NCI-H1105 (cell line): Measurements from ENCODE around the gene BIRC3.

Experiments
- DNase-seq: peaks from one replicate; lab custom pipeline; 2025; lab: John Stamatoyannopoulos, UW

The BIRC3 gene

DNA sequence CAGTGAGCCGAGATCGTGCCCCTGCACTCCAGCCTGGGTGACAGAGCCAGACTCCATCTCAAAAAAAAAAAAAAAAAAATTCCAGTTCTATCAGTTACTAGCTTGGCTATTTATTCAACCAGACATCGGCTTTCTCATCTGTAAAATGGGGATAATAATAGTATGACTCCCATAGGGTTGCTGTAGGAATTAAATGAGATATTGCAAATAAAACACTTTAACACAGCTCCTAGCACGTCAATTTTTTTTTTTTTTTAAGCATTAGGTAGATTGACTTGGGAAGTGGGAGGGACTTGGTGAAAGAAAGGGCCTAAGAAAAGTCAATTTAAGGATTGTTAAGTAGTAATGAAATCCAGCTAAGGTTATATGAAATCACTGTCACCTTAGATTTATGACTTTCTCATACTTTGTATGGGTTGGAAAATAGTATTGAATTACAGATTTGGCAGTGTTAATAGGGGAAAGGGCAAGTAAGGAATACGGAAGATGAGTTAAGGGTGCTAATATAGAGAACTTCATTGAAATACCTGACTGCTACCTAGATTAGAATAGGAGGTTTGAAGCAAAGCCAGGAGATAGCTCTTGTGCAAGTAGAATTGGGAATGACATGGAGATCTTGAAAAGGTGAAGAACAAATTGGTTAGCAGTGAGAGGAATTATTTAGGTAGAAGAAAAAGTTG is 58.6 kb downstream of the BIRC3 start:
- no peak for DNase-seq

DNA sequence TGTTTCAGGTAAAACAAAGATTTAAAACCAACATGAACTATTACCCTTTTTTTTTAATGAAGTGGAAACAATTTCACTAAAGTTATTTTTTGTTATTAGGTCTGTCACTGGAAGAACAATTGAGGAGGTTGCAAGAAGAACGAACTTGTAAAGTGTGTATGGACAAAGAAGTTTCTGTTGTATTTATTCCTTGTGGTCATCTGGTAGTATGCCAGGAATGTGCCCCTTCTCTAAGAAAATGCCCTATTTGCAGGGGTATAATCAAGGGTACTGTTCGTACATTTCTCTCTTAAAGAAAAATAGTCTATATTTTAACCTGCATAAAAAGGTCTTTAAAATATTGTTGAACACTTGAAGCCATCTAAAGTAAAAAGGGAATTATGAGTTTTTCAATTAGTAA is 60.6 kb downstream of the BIRC3 start:
- DNase-seq, result no peak

DNA sequence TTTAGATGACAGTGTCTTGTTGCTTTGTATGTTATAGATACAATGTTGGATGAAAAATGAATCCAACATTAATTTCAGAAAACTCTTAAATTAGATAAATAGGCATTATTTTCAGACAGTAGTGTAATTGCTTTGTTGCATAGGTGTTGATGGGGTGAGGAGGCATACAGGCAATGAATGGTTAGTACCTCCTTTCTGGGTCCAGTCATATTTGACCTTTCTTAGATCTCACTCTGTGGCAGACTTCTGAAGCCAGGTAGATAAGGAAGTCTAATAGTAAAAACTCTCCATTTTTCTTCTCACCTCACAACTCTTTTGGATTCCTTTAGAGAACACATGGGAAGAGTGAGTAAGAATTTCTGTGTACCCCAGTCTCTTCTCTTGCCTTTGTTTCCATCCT is 61.5 kb downstream of the BIRC3 start:
- DNase-seq, result no peak

DNA sequence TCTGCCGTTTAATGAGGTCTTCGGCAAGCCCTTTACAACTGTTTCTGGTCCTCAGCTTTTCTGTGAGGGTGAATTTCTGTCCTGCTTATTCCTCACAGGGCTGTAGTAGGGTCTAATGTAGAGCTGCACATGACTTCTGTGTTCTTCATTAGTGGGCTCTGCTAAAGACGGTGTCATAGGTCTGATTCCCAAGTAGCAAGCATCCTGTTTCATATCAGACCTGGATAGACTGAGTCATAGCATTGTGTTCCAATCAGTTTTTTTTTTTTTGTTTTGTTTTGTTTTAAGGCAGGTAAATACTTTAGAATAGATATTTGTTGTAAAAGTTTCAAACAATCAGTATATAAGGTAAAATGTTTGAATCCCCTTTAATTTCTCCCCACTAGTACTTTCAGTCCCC is 65.1 kb downstream of the BIRC3 start:
- no peak for DNase-seq

DNA sequence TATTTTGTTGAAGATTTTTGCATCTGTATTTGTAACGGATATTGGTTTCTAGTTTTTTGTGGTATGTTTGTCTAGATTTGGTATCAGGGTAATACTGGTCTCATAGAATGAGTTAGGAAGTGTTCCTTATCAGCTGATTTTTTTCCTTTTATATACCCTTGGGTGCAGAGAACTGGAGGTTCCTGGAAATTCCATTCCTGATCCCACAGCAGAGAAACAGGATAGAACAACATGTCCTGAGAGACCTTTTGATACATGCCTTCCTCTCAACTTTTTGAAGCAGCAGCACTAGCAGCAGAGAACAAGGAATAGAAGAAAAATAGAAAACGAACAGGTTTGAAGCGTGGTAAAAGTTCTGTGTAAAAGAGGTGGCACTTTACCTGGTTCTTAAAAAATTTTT is 66.6 kb downstream of the BIRC3 start:
- DNase-seq, result no peak

DNA sequence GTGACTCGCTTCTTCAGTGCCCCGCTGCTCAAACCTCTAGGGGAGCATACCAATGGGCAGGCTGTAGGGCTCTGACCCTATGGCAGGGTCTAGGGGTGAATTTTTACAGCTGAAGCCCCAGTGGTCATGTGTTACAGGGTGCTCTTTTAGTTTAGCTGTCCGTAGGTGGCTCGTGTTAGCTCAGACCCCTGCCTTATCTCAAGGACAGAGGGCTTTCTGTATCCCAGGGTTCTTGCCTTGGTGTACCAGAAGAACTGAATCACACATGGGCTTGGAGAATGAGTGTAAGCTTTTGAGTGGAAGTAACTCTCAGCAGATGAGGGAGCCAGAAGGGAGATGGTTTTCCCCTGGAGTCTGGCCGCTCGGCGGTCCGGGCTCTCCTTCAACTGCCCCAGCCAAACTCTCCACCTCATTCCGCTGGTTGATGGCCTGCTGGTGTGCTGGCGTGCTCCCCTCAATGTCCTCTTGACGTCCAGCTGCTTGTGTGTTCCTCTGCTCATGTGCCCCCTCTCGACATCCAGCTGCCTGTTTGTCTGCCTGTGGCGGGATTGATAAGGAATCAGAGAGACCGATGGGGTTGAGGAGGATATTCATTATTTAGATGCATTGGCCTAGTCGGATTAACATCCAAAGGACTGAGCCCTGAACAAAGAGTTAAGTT is 67.3 kb downstream of the BIRC3 start:
- no peak for DNase-seq

DNA sequence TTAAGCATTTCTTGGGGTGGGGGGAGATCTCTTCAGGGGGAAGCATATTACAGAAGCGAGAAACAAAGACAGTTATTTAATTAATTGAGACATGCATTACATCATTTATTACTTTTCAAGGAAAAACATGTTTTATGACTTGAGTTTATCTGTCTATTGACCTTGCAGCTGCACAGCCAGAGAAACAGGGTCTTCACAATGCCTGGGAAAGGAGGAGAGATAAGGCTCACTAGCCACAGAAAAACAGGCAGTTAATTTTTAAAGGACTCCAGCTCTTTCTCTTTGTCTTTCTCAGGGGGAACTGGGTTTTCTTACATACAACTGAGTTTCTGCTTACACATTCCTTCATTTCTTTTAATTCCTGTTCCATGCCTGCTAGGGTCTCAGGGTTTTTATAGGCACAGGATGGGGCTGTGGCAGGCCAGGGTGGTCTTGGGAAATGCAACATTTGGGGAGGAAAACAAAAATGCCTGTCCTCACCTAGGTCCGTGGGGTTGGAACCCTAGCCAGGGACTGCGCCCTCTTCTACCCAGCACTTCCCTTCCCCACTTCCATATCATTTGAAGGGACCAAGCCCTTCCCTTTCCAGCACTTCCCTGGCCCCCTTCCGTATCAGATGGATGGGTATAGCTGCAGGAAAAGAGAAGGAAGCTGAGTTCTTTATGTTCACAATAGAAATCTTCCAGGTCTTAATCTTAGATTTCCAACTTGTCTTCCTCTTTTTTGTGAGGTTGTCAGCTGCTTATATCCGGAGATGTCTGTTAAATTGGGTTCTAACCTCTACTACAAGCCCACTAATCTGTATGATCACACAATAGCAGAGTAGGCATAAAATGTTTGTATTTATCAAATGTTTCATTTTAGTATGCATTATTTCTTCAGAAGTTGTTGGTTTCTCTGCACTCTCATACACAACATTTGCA is 68.1 kb downstream of the BIRC3 start:
- no peak for DNase-seq

DNA sequence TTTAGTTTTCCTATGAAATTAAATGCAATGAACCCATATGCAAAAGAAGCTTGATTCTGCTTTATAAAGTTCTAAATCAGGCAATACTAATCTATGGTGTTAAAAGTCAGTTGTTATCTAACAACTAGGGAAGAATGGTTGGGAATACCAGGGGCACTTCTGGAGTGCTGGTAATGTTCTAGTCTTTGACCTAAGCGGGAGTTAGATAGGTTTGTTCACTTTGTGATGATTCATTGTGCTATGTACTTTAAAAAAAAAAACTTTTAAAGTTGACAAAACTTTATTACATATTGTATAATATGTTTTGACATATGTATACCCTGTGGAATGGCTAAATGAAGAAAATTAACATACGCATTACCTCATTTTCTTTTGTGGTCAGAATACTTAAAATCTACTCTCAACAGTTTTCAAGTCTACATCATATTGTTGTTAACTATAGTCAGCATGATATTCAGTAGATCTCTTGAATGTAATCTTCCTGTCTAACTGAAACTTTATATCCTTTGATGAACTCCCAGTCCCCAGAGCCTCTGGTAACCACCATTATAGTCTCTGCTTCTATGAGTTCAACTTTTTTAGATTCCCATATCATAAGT is 69.0 kb downstream of the BIRC3 start:
- DNase-seq, result no peak

DNA sequence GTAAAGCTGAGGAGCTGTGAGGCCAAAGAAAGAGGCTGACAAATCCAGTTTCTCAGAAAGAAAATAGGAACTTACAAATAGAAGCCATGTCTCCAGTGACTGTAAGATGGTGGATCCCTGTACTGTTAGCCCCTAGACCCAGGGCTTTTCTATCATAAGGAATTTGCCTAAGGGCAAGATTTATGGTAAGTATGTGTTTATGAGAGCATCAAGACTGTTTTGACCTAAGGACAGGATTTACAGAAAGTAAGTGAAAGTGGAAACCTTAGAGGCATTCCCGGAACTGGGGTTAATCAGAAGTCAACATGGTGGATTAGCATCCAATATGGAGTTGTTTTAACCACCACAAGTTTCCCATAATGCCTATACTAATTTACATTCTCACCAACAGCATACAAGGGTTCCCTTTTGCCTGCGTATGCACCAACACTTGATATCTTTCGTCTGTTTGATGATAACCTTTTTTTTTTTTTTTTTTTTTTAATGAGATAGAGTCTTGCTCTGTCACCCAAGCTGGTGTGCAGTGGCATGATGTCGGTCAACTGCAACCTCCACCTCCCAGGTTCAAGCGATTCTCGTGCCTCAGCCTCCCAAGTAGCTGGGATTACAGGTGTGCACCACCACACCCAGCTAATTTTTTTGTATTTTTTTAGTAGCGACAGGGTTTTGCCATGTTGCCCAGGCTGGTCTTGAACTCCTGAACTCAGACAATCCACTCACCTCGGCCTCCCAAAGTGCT is 69.9 kb downstream of the BIRC3 start:
- no peak for DNase-seq
